Measurements from ENCODE around the gene EPHB4. TPM values are rescaled to one million over a fixed set of nuclear protein-coding genes. Genes with fewer than 3 reads are reported as not detected.

The EPHB4 gene
- total RNA-seq, 4 donors from 2014 or later, result 26.2 to 92.4 (median 59.0) TPM

GRCh38 chr7:100847360-100847759, 20.0 kb upstream of the EPHB4 start:
- TF ChIP-seq POLR2AphosphoS5 (IDR thresholded peaks at IDR 0.05) (no peak), CTCF (IDR thresholded peaks at IDR 0.05) (no peak), POLR2A (IDR thresholded peaks at IDR 0.05; ENCODE audit: low read depth) (no peak), EP300 (IDR thresholded peaks at IDR 0.05) (no peak)
- DNase-seq (ENCODE audit: extremely low spot score), result no peak
- intact Hi-C loops (cut with DNase I), result no loop called here
- Histone ChIP-seq H3K36me3 (no peaks in the 10 kb centered on the region), H3K9me3 (no peaks in the 10 kb centered on the region), H3K27ac (replicated peaks in 1 of 4) (no peak overlapping the region), H3K4me1 (peaks cover 8 to 9% (median 8%) of the 10 kb centered on the region in 4 donors), H3K27me3 (no peaks in the 10 kb centered on the region), H3K4me3 (no peak overlapping the region)
- 98% methylated on average over 4 of the region's 4 CpGs for WGBS

GRCh38 chr7:100840470-100841100, 13.3 kb upstream of the EPHB4 start:
- intact Hi-C loops (cut with DNase I), result no loop called here
- Histone ChIP-seq H3K27me3 (no peaks in the 10 kb centered on the region), H3K9me3 (no peaks in the 10 kb centered on the region), H3K4me1 (peaks cover 14 to 17% (median 15%) of the 10 kb centered on the region in 4 donors), H3K36me3 (no peaks in the 10 kb centered on the region), H3K27ac (replicated peaks in 1 of 4) (no peak overlapping the region), H3K4me3 (no peak overlapping the region)
- no peak for TF ChIP-seq CTCF (IDR thresholded peaks at IDR 0.05)
- no peak for TF ChIP-seq POLR2A (IDR thresholded peaks at IDR 0.05; ENCODE audit: low read depth)
- TF ChIP-seq EP300 (IDR thresholded peaks at IDR 0.05), result no peak
- TF ChIP-seq POLR2AphosphoS5 (IDR thresholded peaks at IDR 0.05), result no peak
- WGBS, result 73% methylated on average over 8 of the region's 8 CpGs
- DNase-seq (ENCODE audit: extremely low spot score), result no peak

GRCh38 chr7:100839361-100839760, 12.0 kb upstream of the EPHB4 start:
- intact Hi-C loops (cut with DNase I), result no loop called here
- no peak overlapping the region for H3K27ac ChIP-seq (replicated peaks in 1 of 4)
- H3K36me3 ChIP-seq, result no peaks in the 10 kb centered on the region
- no peaks in the 10 kb centered on the region for H3K9me3 ChIP-seq
- H3K27me3 ChIP-seq, result no peaks in the 10 kb centered on the region
- peaks cover 14 to 17% (median 15%) of the 10 kb centered on the region in 4 donors for H3K4me1 ChIP-seq
- DNase-seq (ENCODE audit: extremely low spot score), result no peak
- WGBS, result 94% methylated on average over 18 of the region's 18 CpGs
- H3K4me3 ChIP-seq, result no peak overlapping the region
- TF ChIP-seq POLR2AphosphoS5 (IDR thresholded peaks at IDR 0.05), result no peak

- H3K36me3 ChIP-seq, result no peaks in the 10 kb centered on the region
- intact Hi-C loops (cut with DNase I), result no loop called here
- no peaks in the 10 kb centered on the region for H3K27me3 ChIP-seq
- peak; percentile 98 for DNase-seq (ENCODE audit: extremely low spot score)
- no peaks in the 10 kb centered on the region for H3K9me3 ChIP-seq
- TF ChIP-seq CTCF (IDR thresholded peaks at IDR 0.05), result peak in 1 of 3 experiments; percentile 42
- TF ChIP-seq POLR2AphosphoS5 (IDR thresholded peaks at IDR 0.05), result peak; percentile 79 to 95
- TF ChIP-seq POLR2A (IDR thresholded peaks at IDR 0.05; ENCODE audit: low read depth), result no peak
- H3K4me3 ChIP-seq, result peak overlapping the region; percentile 44 to 58 (median 52)
- H3K27ac ChIP-seq (replicated peaks in 1 of 4), result peak overlapping the region; percentile 80 to 87 (median 86)
- 13% methylated on average over 10 of the region's 37 CpGs for WGBS
- H3K4me1 ChIP-seq, result peaks cover 14 to 17% (median 15%) of the 10 kb centered on the region in 4 donors
Measured at GRCh38 chr7:100837099-100837836, 9.9 kb upstream of the EPHB4 start.

- 29% methylated on average over 6 of the region's 6 CpGs for WGBS
- peaks cover 14 to 17% (median 15%) of the 10 kb centered on the region in 4 donors for H3K4me1 ChIP-seq
- intact Hi-C loops (cut with DNase I), result no loop called here
- no peaks in the 10 kb centered on the region for H3K36me3 ChIP-seq
- H3K27ac ChIP-seq (replicated peaks in 1 of 4), result peak overlapping the region; percentile 80 to 87 (median 86)
- peak overlapping the region; percentile 44 to 58 (median 52) for H3K4me3 ChIP-seq
- DNase-seq (ENCODE audit: extremely low spot score), result no peak
- no peak for TF ChIP-seq EP300 (IDR thresholded peaks at IDR 0.05)
- TF ChIP-seq POLR2A (IDR thresholded peaks at IDR 0.05; ENCODE audit: low read depth), result no peak
- no peak for TF ChIP-seq POLR2AphosphoS5 (IDR thresholded peaks at IDR 0.05)
- no peaks in the 10 kb centered on the region for H3K27me3 ChIP-seq
- no peaks in the 10 kb centered on the region for H3K9me3 ChIP-seq
Measured at GRCh38 chr7:100836812-100837098, 9.4 kb upstream of the EPHB4 start.

All from esophagus muscularis mucosa (tissue), 4 donors.